Stimulated activated effector memory CD8-positive, alpha-beta T cell treated with anti-CD3 and anti-CD28 coated beads, Interleukin-12 subunit alpha, Interleukin-12 subunit beta, amount 100 ng/mL, for 72 hours (primary cell): Measurements from ENCODE around the gene CIDEA.

ENCODE experiments used
- ATAC-seq: fragments of 150-1000 bp; cut with Tn5 transposase; 2 replicates; pipeline ENCODE4 v1.10.0; 2021
- DNase-seq, 2 donors: peaks; one replicate each; pipeline ENCODE4 v3.0.0; 2021 to 2022; ENCODE audit warnings: low spot score in 2 of 2
- H3K27ac Mint-ChIP-seq: one replicate; pipeline ENCODE4 v1.8.0; 2022; ENCODE audit warnings: mild to moderate bottlenecking, mixed read lengths
- H3K36me3 Mint-ChIP-seq: one replicate; pipeline ENCODE4 v1.8.0; 2022; ENCODE audit warnings: mild to moderate bottlenecking, mixed read lengths
- H3K4me1 Mint-ChIP-seq: one replicate; pipeline ENCODE4 v1.8.0; 2022; ENCODE audit warnings: mixed read lengths
- H3K4me3 Mint-ChIP-seq: one replicate; pipeline ENCODE4 v1.8.0; 2022; ENCODE audit warnings: mild to moderate bottlenecking, mixed read lengths
- H3K9me3 Mint-ChIP-seq: one replicate; pipeline ENCODE4 v1.8.0; 2022; ENCODE audit warnings: mixed read lengths

Gene CIDEA

GRCh38 chr18:12296457-12296856 lies 42.3 kb downstream of the CIDEA start:
- Mint-ChIP-seq H3K27ac (no peak overlapping the region), H3K36me3 (no peaks in the 10 kb centered on the region), H3K4me1 (no peaks in the 10 kb centered on the region), H3K9me3 (no peaks in the 10 kb centered on the region), H3K4me3 (no peak overlapping the region)
- DNase-seq, result no peak
- no peak for ATAC-seq

GRCh38 chr18:12299862-12300261 lies 45.7 kb downstream of the CIDEA start:
- ATAC-seq, result no peak
- DNase-seq, result no peak
- no peaks in the 10 kb centered on the region for H3K36me3 Mint-ChIP-seq
- H3K9me3 Mint-ChIP-seq, result no peaks in the 10 kb centered on the region
- H3K27ac Mint-ChIP-seq, result no peak overlapping the region
- no peaks in the 10 kb centered on the region for H3K4me1 Mint-ChIP-seq
- H3K4me3 Mint-ChIP-seq, result no peak overlapping the region

GRCh38 chr18:12301263-12302005 lies 47.3 kb downstream of the CIDEA start:
- Mint-ChIP-seq H3K4me3 (no peak overlapping the region), H3K9me3 (no peaks in the 10 kb centered on the region), H3K27ac (no peak overlapping the region), H3K36me3 (no peaks in the 10 kb centered on the region), H3K4me1 (peaks cover 1% of the 10 kb centered on the region)
- no peak for DNase-seq
- ATAC-seq, result peak; percentile 19

GRCh38 chr18:12302391-12303147 lies 48.4 kb downstream of the CIDEA start:
- ATAC-seq (no peak), DNase-seq (no peak)
- peaks cover 4% of the 10 kb centered on the region for H3K36me3 Mint-ChIP-seq
- no peak overlapping the region for H3K27ac Mint-ChIP-seq
- H3K4me1 Mint-ChIP-seq, result peaks cover 13% of the 10 kb centered on the region
- no peaks in the 10 kb centered on the region for H3K9me3 Mint-ChIP-seq
- H3K4me3 Mint-ChIP-seq, result no peak overlapping the region

- peaks cover 4% of the 10 kb centered on the region for H3K36me3 Mint-ChIP-seq
- DNase-seq (no peak), ATAC-seq (no peak)
- peaks cover 16% of the 10 kb centered on the region for H3K4me1 Mint-ChIP-seq
- no peaks in the 10 kb centered on the region for H3K9me3 Mint-ChIP-seq
- H3K27ac Mint-ChIP-seq, result no peak overlapping the region
- H3K4me3 Mint-ChIP-seq, result no peak overlapping the region
Measured at GRCh38 chr18:12304351-12305210, 50.4 kb downstream of the CIDEA start.

GRCh38 chr18:12305211-12305610 lies 51.0 kb downstream of the CIDEA start:
- Mint-ChIP-seq H3K4me1 (peaks cover 18% of the 10 kb centered on the region), H3K9me3 (no peaks in the 10 kb centered on the region), H3K4me3 (no peak overlapping the region), H3K27ac (no peak overlapping the region), H3K36me3 (peaks cover 4% of the 10 kb centered on the region)
- DNase-seq (no peak), ATAC-seq (no peak)

- no peak overlapping the region for H3K27ac Mint-ChIP-seq
- no peaks in the 10 kb centered on the region for H3K9me3 Mint-ChIP-seq
- H3K4me3 Mint-ChIP-seq, result peak overlapping the region; percentile 68
Measured at GRCh38 chr18:12305930-12306629, 51.9 kb downstream of the CIDEA start.

GRCh38 chr18:12306752-12307700 lies 52.9 kb downstream of the CIDEA start:
- Mint-ChIP-seq H3K9me3 (peaks cover 4% of the 10 kb centered on the region), H3K36me3 (peaks cover 4% of the 10 kb centered on the region), H3K27ac (peak overlapping the region; percentile 33), H3K4me3 (peak overlapping the region; percentile 68), H3K4me1 (peaks cover 18% of the 10 kb centered on the region)
- ATAC-seq (peak; percentile 24), DNase-seq (no peak)

More at GRCh38 chr18:12305930-12306629, 51.9 kb downstream of the CIDEA start:
- DNase-seq (no peak), ATAC-seq (no peak)
- H3K4me1 Mint-ChIP-seq, result peaks cover 18% of the 10 kb centered on the region
- peaks cover 4% of the 10 kb centered on the region for H3K36me3 Mint-ChIP-seq

GRCh38 chr18:12307701-12308385 lies 53.7 kb downstream of the CIDEA start, which contains the start of gene TUBB6:
Gene TUBB6, plus strand, starts transcription at chr18:12308241. Its CDS starts 52 bp downstream, at chr18:12308293.
- H3K4me3 Mint-ChIP-seq, result peak within 1 kb of the TSS; percentile 68
- peaks cover 18% of the 10 kb centered on the region for H3K4me1 Mint-ChIP-seq
- peaks cover 4% of the 10 kb centered on the region for H3K9me3 Mint-ChIP-seq
- peaks cover 4% of the 10 kb centered on the region for H3K36me3 Mint-ChIP-seq
- DNase-seq (peak in 1 of 2 donors; percentile 32), ATAC-seq (peak; percentile 74)
- H3K27ac Mint-ChIP-seq, result peak within 1 kb of the TSS; percentile 33

- Mint-ChIP-seq H3K36me3 (peaks cover 4% of the 10 kb centered on the region), H3K4me3 (peak overlapping the region; percentile 61), H3K27ac (no peak overlapping the region), H3K9me3 (peaks cover 4% of the 10 kb centered on the region), H3K4me1 (peaks cover 18% of the 10 kb centered on the region)
- DNase-seq (peak; percentile 12 to 58), ATAC-seq (peak; percentile 82)
Measured at GRCh38 chr18:12308386-12309100, 54.4 kb downstream of the CIDEA start.

- Mint-ChIP-seq H3K27ac (no peak overlapping the region), H3K4me3 (peak overlapping the region; percentile 61), H3K9me3 (peaks cover 4% of the 10 kb centered on the region), H3K36me3 (peaks cover 4% of the 10 kb centered on the region), H3K4me1 (peaks cover 18% of the 10 kb centered on the region)
- DNase-seq (no peak), ATAC-seq (no peak)
Measured at GRCh38 chr18:12309683-12310198, 55.6 kb downstream of the CIDEA start.

GRCh38 chr18:12310762-12311161 lies 56.6 kb downstream of the CIDEA start:
- DNase-seq, result no peak
- ATAC-seq, result no peak
- no peak overlapping the region for H3K4me3 Mint-ChIP-seq
- peaks cover 18% of the 10 kb centered on the region for H3K4me1 Mint-ChIP-seq
- peaks cover 4% of the 10 kb centered on the region for H3K9me3 Mint-ChIP-seq
- peaks cover 4% of the 10 kb centered on the region for H3K36me3 Mint-ChIP-seq
- no peak overlapping the region for H3K27ac Mint-ChIP-seq

- H3K9me3 Mint-ChIP-seq, result peaks cover 4% of the 10 kb centered on the region
- no peak for DNase-seq
- ATAC-seq, result no peak
- no peaks in the 10 kb centered on the region for H3K36me3 Mint-ChIP-seq
- H3K4me1 Mint-ChIP-seq, result peaks cover 8% of the 10 kb centered on the region
- H3K4me3 Mint-ChIP-seq, result no peak overlapping the region
- H3K27ac Mint-ChIP-seq, result no peak overlapping the region
Measured at GRCh38 chr18:12312976-12313375, 58.8 kb downstream of the CIDEA start.
